HL-60/S4 treated with retinoic acid at 250 ng/mL for 4 days and 3 days (cell line): ENCODE measurements around the gene PDE6D.

Experiments used
- in situ Hi-C: fragments of 300-500 bp; cut with MboI; formaldehyde crosslinking; loops from 2 replicates; pipeline ENCODE4 v1.7.0; 2022; ENCODE audit warnings: low sequenced_read_pairs

PDE6D gene

DNA sequence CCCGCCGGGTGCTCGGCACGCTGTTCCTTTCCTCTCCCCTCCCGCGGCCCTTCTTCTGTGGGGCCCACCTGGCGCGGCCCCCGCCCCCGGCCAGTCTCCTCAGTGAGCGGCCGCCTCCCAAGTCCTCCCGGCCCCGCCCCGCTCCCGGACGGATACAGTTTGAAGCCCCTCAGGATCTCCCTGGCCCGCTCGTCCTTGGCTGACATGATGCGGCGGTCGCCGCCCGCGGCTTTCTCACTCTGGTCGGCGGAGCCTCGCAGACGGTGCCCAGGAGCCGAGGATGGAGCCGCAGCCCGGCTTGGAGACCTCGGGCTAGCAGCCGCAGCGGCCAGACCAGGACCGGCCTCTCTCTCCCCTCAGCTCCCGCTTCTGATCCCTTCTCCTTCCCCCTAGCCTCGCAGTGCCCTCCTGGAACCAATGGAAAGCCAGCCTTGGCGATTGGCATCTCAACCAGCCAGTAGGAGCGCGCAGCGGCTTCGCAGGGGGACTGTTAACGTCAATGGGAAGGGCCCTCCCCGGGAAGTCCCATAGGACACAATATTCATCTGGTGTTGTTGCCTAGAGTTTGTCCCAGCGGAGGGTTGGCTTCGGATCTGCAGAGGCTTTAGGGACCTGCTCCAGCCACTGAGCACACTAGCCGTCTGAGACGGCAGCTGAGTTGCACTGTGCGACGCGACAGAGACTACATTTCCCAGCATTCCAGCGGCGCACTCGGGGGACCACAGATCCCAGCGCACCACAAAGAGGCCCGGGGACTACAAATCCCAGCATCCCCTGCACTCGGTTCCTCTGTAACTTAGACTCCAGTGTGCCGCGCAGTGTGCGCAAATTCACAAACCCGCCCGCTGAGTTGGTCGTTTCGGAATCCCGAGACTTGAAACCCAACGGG, at the start of gene PDE6D:
Gene PDE6D, minus strand, starts transcription at position 374 of the 889 bp plus-strand sequence. Its CDS starts 168 bp downstream, at position 206.
- in situ Hi-C loops: no loop called here

DNA sequence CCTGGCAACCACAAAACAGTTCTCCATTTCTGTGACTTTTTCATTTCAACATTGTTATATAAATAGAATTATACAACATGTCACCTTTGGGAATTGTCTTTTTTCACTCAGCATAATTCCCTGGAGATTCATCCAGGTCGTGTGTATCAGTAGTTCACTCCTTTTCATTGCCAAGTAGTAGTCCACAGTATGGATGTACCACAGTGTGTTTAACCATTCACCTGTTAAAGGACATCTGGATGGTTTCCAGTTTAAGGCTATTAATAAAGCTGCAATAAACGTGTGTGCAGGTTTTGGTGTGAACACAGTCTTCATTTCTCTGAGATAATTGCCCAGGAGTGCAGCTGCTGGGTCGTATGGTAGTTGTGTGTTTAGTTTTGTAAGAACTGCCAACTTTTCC, 40.8 kb upstream of the PDE6D start:
- in situ Hi-C loops: no loop called here

DNA sequence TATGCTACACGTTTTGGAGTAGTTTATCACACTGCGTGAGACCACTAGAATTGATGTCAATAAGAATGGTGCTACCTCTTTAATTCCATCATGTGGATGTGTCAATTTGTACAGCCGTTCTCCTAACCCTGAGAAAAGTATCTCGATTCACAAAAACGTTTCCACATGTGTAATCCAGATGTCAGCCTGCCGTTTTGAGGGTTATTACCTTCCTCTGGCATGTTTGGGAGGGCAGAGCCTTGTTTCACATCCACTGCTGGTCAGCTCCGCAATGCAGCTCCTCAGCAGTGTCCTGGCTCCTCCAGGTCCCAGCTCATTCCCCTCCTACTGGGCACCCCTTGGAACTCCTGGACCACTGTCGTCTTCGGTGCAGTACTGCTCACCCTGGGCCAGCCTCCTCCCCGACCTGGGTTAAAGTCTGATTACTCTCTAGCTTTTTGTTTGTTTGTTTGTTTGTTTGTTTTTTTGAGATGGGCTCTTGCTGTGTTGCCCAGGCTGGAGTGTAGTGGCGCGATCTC, 39.8 kb upstream of the PDE6D start:
- in situ Hi-C loops: no loop called here

- in situ Hi-C loops: no loop called here
Measured at GRCh38 chr2:231819447-231820042, 38.5 kb upstream of the PDE6D start.

DNA sequence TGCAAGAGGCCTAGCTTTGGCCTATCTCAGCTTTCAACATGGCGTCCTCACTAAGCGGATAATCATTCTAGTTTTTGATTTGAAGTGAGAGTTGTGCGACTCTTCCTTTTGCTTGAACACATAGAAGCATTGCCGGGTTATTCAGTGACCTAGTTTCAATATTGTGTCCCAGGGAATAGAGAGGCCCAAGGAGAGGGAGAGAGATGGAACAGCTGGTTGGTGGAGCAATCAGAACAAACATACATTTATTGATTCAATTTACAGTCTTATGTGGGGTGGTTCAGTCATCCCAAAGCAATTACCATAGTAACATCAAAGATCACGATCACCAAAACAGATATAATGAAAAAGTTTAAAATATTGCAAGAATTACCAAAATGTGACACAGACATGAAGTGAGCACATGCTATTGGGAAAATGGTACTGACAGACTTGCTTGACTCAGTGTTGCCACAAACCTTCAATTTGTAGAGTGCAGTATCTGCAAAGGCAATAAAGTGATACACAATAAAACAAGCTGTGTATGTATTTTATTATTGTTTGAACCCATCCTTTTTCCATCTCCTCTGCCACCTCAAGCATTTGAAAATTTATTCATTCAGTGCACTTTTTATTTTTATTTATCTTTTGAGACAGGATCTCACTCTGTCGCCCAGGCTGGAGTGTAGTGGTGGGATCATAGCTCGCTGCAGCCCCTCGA, 35.4 kb upstream of the PDE6D start:
- in situ Hi-C loops: no loop called here

- in situ Hi-C loops: no loop called here
Measured at GRCh38 chr2:231810905-231811304, 29.8 kb upstream of the PDE6D start.

- in situ Hi-C loops: no loop called here
Measured at GRCh38 chr2:231807020-231807419, 25.9 kb upstream of the PDE6D start.

GRCh38 chr2:231803501-231804138, 22.5 kb upstream of the PDE6D start:
- in situ Hi-C loops: no loop called here

DNA sequence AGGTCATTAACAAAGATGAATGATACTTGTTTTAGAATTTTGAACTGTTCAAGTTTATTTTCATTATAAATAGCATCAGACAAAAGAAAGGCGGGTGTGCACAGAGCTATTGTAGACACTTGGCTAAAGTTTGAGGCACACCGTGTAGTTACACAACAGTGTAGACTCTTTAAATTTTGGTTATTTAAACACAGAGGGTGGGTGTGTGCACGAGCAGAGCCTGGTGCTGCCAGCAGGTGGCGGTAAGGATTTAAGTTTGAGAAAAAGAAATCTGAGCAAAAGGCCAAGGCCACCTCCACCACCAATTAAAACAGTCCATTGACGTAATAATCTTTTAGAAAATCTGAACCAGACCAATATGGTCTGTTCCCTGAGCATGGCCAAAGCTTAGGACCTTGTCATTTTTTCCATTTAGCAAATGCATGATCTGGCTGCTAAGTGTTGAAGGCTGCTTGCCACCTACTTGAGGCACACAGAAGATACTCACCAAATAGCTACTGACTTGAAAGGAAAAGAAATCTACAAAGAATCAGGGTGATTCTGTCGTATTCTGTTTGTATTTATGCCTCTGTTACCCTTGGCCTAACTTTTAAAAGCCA, 19.5 kb upstream of the PDE6D start:
- in situ Hi-C loops: no loop called here

DNA sequence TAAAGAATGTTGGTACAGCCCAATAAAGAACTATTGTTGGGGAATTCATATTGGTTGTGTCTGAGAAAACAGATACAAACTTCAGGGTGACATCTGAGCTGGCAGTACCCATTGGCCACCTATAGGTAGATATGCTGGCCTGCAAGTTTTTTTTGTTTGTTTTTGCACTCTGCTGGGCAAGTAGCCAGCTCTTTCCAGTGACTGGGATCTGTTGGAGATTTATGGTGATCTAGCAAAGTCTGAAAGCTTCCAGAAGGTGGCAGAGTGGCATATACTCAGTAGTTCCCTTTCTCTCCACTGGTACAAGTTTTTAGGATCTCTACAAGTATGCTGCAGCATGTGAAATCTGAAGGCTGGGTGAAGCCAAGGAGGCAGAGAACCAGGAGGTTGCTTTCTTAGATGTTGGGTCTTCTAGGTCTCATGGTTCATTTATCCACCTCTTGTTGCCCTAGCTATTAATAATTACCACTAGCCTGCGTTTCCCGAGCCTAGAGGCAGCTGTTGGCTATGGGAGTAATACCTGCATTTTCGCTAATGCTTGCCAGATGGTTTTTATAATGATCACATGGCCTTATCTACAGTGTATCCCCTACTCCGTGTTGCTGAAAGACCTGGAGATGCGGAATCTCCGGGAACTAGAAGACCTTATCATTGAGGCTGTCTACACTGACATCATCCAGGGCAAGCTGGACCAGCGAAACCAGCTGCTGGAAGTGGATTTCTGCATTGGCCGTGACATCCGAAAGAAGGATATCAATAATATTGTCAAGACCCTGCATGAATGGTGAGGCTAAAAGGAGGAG, 14.6 kb upstream of the PDE6D start:
- in situ Hi-C loops: no loop called here

- in situ Hi-C loops: no loop called here
Measured at GRCh38 chr2:231794383-231794782, 13.3 kb upstream of the PDE6D start.

GRCh38 chr2:231791107-231791506, 10.0 kb upstream of the PDE6D start:
- in situ Hi-C loops: no loop called here

GRCh38 chr2:231786917-231787292, 5.8 kb upstream of the PDE6D start:
- in situ Hi-C loops: no loop called here

DNA sequence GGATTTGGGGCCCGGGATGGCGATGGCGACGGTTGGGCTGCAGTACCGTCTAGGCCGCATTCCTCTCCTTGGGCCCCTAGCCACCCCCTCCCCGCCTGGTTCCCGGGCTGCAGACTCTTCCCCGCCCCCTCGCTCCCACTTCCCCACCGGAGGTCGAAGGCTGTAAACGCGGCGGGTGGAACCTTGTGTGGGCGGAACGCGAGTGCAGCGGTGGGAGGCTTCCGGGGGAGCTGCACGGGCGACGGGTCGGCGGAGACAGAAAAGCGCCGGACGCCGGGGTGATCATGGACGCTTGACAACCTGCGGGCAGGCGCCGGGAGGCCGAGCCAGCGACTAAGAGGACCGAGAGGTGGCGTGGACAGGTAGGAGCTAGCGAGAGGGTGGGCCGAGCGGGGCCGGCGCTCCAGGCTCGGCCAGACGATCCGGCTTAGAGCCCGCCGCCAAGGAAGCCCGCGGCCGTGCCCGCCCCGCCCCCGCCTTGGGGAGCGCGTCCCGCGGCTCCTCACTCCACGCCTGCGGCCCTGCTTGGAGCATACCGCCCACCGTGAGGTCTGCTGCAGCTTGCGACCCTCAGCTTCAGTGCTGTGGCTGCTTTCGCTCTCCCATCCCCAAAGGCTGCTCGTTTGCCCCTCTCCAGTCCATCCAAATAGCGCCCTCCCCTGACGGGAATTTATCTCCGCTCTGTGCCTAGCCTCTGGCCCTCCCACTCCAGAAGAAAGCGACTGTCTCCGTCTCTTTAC, 5.3 kb upstream of the PDE6D start, which contains the start of gene COPS7B:
Gene COPS7B, plus strand, starts transcription at position 269 of the 740 bp plus-strand sequence. CDS start 2,126 bp downstream, outside the sequence.
- in situ Hi-C loops: no loop called here

DNA sequence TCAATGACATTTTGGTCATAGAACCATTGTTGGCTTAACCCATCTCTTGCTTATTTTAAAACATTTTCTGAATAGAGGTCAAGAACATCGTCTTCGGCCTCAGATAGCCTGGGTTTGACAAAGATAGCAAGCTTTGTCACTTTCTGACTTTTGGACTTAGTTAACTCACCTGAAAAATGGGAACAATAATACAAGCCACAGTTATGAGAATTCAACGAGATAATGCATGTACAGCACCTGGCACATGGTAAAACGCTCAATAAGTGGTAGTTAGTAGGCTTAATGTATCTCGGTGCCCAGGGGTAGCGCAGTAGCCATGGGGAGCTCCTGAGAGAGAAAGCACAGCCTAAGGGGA, 4.7 kb upstream of the PDE6D start:
- in situ Hi-C loops: no loop called here

DNA sequence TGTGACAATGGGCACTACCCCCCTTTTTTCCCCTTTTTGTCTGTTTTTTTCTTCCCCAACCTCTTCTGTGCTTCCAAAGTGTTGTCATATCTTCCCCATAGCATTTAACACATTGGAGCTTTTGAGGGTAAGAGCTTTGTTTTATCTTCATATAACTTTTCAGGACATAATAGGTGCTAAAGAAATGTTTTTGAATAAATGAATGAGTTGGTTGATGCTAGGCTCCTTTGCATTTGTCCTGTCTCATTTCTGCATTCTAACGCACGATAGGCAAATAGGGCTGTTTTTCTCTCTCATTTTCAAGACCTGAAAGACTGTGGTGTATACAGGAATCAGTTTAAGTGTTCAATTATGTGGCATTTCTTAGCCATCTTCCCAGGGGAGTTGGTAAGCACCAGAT, 4.3 kb upstream of the PDE6D start:
- in situ Hi-C loops: no loop called here

GRCh38 chr2:231781798-231782726, 980 bp upstream of the PDE6D start:
- in situ Hi-C loops: no loop called here
